Vagina (tissue), 2 donors: ENCODE data around the gene TRPM5.

Experiments used
- POLR2A ChIP-seq, 2 donors: fragments of 450-650 bp; IDR thresholded peaks; one replicate each; pipeline ENCODE4 v1.6.1; 2017; ENCODE audit warnings: antibody characterized with exemption in 2 of 2, mild to moderate bottlenecking in 2 of 2, moderate library complexity in 2 of 2
- POLR2AphosphoS5 ChIP-seq, 2 donors: sonication (generic); formaldehyde crosslinking; IDR thresholded peaks; one replicate each; pipeline ENCODE4 v1.9.0; 2017; ENCODE audit warnings: antibody characterized with exemption in 2 of 2, mild to moderate bottlenecking in 2 of 2, low read depth in 1 of 2; ENCODE audit not compliant: insufficient read depth in 1 of 2
- TF ChIP-seq, protein P1 (sequence below), 3 experiments: fragments of 450-650 bp in 2 of 3; fragments of 200-600 bp in 1 of 3; sonication (generic) in 1 of 3; IDR thresholded peaks; one replicate each; pipeline ENCODE4 v1.5.1; 2017 to 2019; ENCODE audit warnings: antibody characterized with exemption in 3 of 3, mild to moderate bottlenecking in 2 of 3, moderate library complexity in 2 of 3

DNA sequence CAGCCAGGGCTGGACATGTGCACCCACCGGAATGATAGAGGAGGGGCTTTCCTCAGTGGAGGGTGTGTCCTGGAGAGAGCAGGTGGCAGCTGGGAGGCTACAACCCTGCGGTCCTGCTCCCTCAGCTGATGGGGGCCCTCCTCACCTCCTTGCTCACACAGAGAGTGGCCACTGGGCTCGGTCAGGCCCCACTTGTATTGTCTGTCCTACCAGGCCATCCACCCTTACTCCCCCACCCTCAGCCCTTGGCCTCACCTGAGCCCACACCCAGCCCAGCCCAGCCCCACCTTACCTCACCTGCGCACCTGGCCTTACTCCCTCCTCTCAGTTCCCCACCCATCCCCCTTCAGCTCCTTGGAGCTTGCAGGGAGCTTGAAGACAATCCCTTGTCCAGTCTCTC lies 3.1 kb downstream of the TRPM5 start:
- TF ChIP-seq, protein P1, sequence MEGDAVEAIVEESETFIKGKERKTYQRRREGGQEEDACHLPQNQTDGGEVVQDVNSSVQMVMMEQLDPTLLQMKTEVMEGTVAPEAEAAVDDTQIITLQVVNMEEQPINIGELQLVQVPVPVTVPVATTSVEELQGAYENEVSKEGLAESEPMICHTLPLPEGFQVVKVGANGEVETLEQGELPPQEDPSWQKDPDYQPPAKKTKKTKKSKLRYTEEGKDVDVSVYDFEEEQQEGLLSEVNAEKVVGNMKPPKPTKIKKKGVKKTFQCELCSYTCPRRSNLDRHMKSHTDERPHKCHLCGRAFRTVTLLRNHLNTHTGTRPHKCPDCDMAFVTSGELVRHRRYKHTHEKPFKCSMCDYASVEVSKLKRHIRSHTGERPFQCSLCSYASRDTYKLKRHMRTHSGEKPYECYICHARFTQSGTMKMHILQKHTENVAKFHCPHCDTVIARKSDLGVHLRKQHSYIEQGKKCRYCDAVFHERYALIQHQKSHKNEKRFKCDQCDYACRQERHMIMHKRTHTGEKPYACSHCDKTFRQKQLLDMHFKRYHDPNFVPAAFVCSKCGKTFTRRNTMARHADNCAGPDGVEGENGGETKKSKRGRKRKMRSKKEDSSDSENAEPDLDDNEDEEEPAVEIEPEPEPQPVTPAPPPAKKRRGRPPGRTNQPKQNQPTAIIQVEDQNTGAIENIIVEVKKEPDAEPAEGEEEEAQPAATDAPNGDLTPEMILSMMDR (IDR thresholded peaks at IDR 0.05), result no peak
- no peak for TF ChIP-seq POLR2AphosphoS5 (IDR thresholded peaks at IDR 0.05; ENCODE audit: insufficient read depth in 1 of 2, low read depth in 1 of 2)
- no peak for TF ChIP-seq POLR2A (IDR thresholded peaks at IDR 0.05)
